ENCODE results near the gene KCNH2. TPM values are rescaled to one million over a fixed set of nuclear protein-coding genes. Genes with fewer than 3 reads are reported as not detected.

The KCNH2 gene
- total and polyA plus RNA-seq, 2 of the 13 experiments (the other 11 are each of a cell fraction or from before 2014, with no cell fraction given): 0.09 to 0.11 TPM

- ATAC-seq (peak; percentile 75), FAIRE-seq (no peak), DNase-seq (ENCODE audit: low spot score) (no peak)
- peaks cover 9 to 56% of the 10 kb centered on the region in 2 experiments for H3K27me3 ChIP-seq (ENCODE audit: control insufficient read depth in 1 of 2, insufficient read depth in 2 of 2, low read length in 2 of 2)
- no peaks in the 10 kb centered on the region for H3K4me1 ChIP-seq (ENCODE audit: insufficient read depth, low read length)
- H3K9me3 ChIP-seq (ENCODE audit: low read length): no peaks in the 10 kb centered on the region
- no peak overlapping the region for H3K4me2 ChIP-seq (ENCODE audit: low read depth, low read length)
- H3K36me3 ChIP-seq (replicated peaks in 1 of 2; ENCODE audit: control insufficient read depth in 1 of 2, insufficient read depth in 2 of 2, low read length in 2 of 2): no peaks in the 10 kb centered on the region
- no peak overlapping the region for H3K27ac ChIP-seq (ENCODE audit: extremely low read length, insufficient read depth, low read length)
- no peak overlapping the region for H2AFZ ChIP-seq (ENCODE audit: low read length)
- H4K20me1 ChIP-seq (ENCODE audit: insufficient read depth, low read length): no peaks in the 10 kb centered on the region
- CTCF ChIA-PET (ENCODE audit: low intra/inter-chr PET ratio, low total read pairs): no interaction called here
- in situ Hi-C loops (cut with HindIII; ENCODE audit: extremely low pct_ligation_motif_present, low pct_unique_long_range_greater_than_20kb) (no loop called here), intact Hi-C loops (cut with micrococcal nuclease; ENCODE audit: unreplicated experiment) (no loop called here)
- no peak overlapping the region for H3K4me3 ChIP-seq (replicated peaks in 1 of 3; ENCODE audit: insufficient read depth in 1 of 3, low read depth in 2 of 3, low read length in 3 of 3)
- H3K79me2 ChIP-seq (ENCODE audit: insufficient read depth, low read length): no peaks in the 10 kb centered on the region
- no peak for TF ChIP-seq RAD51 (IDR thresholded peaks at IDR 0.05; ENCODE audit: borderline replicate concordance)
- TF ChIP-seq NFRKB (IDR thresholded peaks at IDR 0.05): no peak
- no peak for TF ChIP-seq ZNF337 (CRISPR knock-in tag; IDR thresholded peaks at IDR 0.05; ENCODE audit: borderline replicate concordance, low read depth)
- TF ChIP-seq ZFP36 (IDR thresholded peaks at IDR 0.05; ENCODE audit: borderline replicate concordance, low read depth, low read length, partially characterized antibody): no peak
- TF ChIP-seq FLYWCH1 (CRISPR knock-in tag; IDR thresholded peaks at IDR 0.05): no peak
- TF ChIP-seq ZNF720 (CRISPR knock-in tag; IDR thresholded peaks at IDR 0.05): no peak
- TF ChIP-seq ATAD3A (CRISPR knock-in tag; IDR thresholded peaks at IDR 0.05): no peak
- no peak for TF ChIP-seq SP1 (IDR thresholded peaks at IDR 0.05)
- no peak for TF ChIP-seq SP1 (CRISPR knock-in tag; IDR thresholded peaks at IDR 0.05)
- TF ChIP-seq ZNF121 (CRISPR knock-in tag; IDR thresholded peaks at IDR 0.05): no peak
- no peak for TF ChIP-seq PCBP1 (IDR thresholded peaks at IDR 0.05; ENCODE audit: borderline replicate concordance, low read depth, low read length)
- TF ChIP-seq CCAR2 (optimal IDR thresholded peaks at IDR 0.05; ENCODE audit: low read depth, low read length): no peak
- TF ChIP-seq STAT5B (CRISPR knock-in tag; IDR thresholded peaks at IDR 0.05): no peak
- TF ChIP-seq GATAD1 (CRISPR knock-in tag; IDR thresholded peaks at IDR 0.05): no peak
- TF ChIP-seq, protein P1, sequence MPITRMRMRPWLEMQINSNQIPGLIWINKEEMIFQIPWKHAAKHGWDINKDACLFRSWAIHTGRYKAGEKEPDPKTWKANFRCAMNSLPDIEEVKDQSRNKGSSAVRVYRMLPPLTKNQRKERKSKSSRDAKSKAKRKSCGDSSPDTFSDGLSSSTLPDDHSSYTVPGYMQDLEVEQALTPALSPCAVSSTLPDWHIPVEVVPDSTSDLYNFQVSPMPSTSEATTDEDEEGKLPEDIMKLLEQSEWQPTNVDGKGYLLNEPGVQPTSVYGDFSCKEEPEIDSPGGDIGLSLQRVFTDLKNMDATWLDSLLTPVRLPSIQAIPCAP (CRISPR knock-in tag; IDR thresholded peaks at IDR 0.05; ENCODE audit: low read depth): no peak
- no peak for TF ChIP-seq GTF3A (CRISPR knock-in tag; conservative IDR thresholded peaks at IDR 0.05)
- TF ChIP-seq, protein P2, sequence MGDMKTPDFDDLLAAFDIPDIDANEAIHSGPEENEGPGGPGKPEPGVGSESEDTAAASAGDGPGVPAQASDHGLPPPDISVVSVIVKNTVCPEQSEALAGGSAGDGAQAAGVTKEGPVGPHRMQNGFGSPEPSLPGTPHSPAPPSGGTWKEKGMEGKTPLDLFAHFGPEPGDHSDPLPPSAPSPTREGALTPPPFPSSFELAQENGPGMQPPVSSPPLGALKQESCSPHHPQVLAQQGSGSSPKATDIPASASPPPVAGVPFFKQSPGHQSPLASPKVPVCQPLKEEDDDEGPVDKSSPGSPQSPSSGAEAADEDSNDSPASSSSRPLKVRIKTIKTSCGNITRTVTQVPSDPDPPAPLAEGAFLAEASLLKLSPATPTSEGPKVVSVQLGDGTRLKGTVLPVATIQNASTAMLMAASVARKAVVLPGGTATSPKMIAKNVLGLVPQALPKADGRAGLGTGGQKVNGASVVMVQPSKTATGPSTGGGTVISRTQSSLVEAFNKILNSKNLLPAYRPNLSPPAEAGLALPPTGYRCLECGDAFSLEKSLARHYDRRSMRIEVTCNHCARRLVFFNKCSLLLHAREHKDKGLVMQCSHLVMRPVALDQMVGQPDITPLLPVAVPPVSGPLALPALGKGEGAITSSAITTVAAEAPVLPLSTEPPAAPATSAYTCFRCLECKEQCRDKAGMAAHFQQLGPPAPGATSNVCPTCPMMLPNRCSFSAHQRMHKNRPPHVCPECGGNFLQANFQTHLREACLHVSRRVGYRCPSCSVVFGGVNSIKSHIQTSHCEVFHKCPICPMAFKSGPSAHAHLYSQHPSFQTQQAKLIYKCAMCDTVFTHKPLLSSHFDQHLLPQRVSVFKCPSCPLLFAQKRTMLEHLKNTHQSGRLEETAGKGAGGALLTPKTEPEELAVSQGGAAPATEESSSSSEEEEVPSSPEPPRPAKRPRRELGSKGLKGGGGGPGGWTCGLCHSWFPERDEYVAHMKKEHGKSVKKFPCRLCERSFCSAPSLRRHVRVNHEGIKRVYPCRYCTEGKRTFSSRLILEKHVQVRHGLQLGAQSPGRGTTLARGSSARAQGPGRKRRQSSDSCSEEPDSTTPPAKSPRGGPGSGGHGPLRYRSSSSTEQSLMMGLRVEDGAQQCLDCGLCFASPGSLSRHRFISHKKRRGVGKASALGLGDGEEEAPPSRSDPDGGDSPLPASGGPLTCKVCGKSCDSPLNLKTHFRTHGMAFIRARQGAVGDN (CRISPR knock-in tag; IDR thresholded peaks at IDR 0.05): no peak
- no peak for TF ChIP-seq TFAP4 (IDR thresholded peaks at IDR 0.05; ENCODE audit: borderline replicate concordance, low read depth)
- no peak for TF ChIP-seq MAFF (IDR thresholded peaks at IDR 0.05; ENCODE audit: low read depth, low read length)
- TF ChIP-seq, protein P3, sequence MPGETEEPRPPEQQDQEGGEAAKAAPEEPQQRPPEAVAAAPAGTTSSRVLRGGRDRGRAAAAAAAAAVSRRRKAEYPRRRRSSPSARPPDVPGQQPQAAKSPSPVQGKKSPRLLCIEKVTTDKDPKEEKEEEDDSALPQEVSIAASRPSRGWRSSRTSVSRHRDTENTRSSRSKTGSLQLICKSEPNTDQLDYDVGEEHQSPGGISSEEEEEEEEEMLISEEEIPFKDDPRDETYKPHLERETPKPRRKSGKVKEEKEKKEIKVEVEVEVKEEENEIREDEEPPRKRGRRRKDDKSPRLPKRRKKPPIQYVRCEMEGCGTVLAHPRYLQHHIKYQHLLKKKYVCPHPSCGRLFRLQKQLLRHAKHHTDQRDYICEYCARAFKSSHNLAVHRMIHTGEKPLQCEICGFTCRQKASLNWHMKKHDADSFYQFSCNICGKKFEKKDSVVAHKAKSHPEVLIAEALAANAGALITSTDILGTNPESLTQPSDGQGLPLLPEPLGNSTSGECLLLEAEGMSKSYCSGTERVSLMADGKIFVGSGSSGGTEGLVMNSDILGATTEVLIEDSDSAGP (CRISPR knock-in tag; IDR thresholded peaks at IDR 0.05; ENCODE audit: borderline replicate concordance): no peak
- no TSS peak for BruUV-seq (replicated peaks)
- 29% methylated on average over 7 of the region's 16 CpGs for WGBS (ENCODE audit: low lambda C conversion rate)
- POLR2A ChIA-PET: no interaction called here
- no peak overlapping the region for H3K9ac ChIP-seq (ENCODE audit: insufficient read depth, low read depth, low read length)
Observed at GRCh38 chr7:150964593-150965111, 13.5 kb downstream of the KCNH2 start.

Data from HepG2 (cell line).